ENCODE measurements around the gene SNX8. TPM values are rescaled to one million over a fixed set of nuclear protein-coding genes. Genes with fewer than 3 reads are reported as not detected.

The SNX8 gene
- total RNA-seq, 1 experiment from 2014 or later: 139 TPM

GRCh38 chr7:2209961-2210323 is 104.3 kb downstream of the SNX8 start:
- intact Hi-C loops (cut with micrococcal nuclease; ENCODE audit: unreplicated experiment): no loop called here
- H3K36me3 ChIP-seq (ENCODE audit: control insufficient read depth, insufficient read depth, low read length): peaks cover 9% of the 10 kb centered on the region
- no peak overlapping the region for H3K4me3 ChIP-seq (ENCODE audit: low read depth in 2 of 2, low read length in 2 of 2)
- in situ Hi-C loops (cut with HindIII; ENCODE audit: low pct_unique_long_range_greater_than_20kb, low sequenced_read_pairs): no loop called here
- POLR2A ChIA-PET: no interaction called here
- no peak for ATAC-seq
- no TSS peak for BruUV-seq (replicated peaks)
- no peak overlapping the region for H3K27ac ChIP-seq (ENCODE audit: low read length)
- no peaks in the 10 kb centered on the region for H3K4me1 ChIP-seq (ENCODE audit: control insufficient read depth, insufficient read depth, low read length)
- no peaks in the 10 kb centered on the region for H3K9me3 ChIP-seq (ENCODE audit: control insufficient read depth, insufficient read depth, low read depth, low read length)
- DNase-seq (ENCODE audit: low read depth, low spot score): no peak
- TF ChIP-seq TCF7L2 (IDR thresholded peaks at IDR 0.05; ENCODE audit: low read depth, low read length): no peak
- TF ChIP-seq CTCF (IDR thresholded peaks at IDR 0.05): no peak
- no peak for TF ChIP-seq REST (IDR thresholded peaks at IDR 0.05; ENCODE audit: insufficient read depth in 1 of 2, low read depth in 2 of 2, low read length in 1 of 2)
- no peak for TF ChIP-seq POLR2AphosphoS5 (IDR thresholded peaks at IDR 0.05; ENCODE audit: low read depth, low read length)
- no peak for TF ChIP-seq SIN3A (IDR thresholded peaks at IDR 0.05; ENCODE audit: borderline replicate concordance, insufficient read depth, low read depth, low read length)
- CTCF ChIA-PET: interaction anchor here (0.5 kb wide), 1 partner anchor 27 kb away, joined by 8 read pairs; no protein-coding TSS in a partner anchor
- H3K27me3 ChIP-seq (ENCODE audit: control insufficient read depth, insufficient read depth, low read length): no peaks in the 10 kb centered on the region

- DNase-seq (ENCODE audit: low read depth, low spot score): peak; percentile 8
- Histone ChIP-seq H3K27me3 (ENCODE audit: control insufficient read depth, insufficient read depth, low read length) (no peaks in the 10 kb centered on the region), H3K4me1 (ENCODE audit: control insufficient read depth, insufficient read depth, low read length) (no peaks in the 10 kb centered on the region), H3K4me3 (ENCODE audit: low read depth in 2 of 2, low read length in 2 of 2) (no peak overlapping the region), H3K36me3 (ENCODE audit: control insufficient read depth, insufficient read depth, low read length) (peaks cover 9% of the 10 kb centered on the region), H3K27ac (ENCODE audit: low read length) (no peak overlapping the region), H3K9me3 (ENCODE audit: control insufficient read depth, insufficient read depth, low read depth, low read length) (no peaks in the 10 kb centered on the region)
- TF ChIP-seq POLR2AphosphoS5 (IDR thresholded peaks at IDR 0.05; ENCODE audit: low read depth, low read length): no peak
- no peak for TF ChIP-seq REST (IDR thresholded peaks at IDR 0.05; ENCODE audit: insufficient read depth in 1 of 2, low read depth in 2 of 2, low read length in 1 of 2)
- TF ChIP-seq CTCF (IDR thresholded peaks at IDR 0.05): no peak; the same call in 1 of the 2 replicates
- no peak for TF ChIP-seq TCF7L2 (IDR thresholded peaks at IDR 0.05; ENCODE audit: low read depth, low read length)
- no peak for TF ChIP-seq SIN3A (IDR thresholded peaks at IDR 0.05; ENCODE audit: borderline replicate concordance, insufficient read depth, low read depth, low read length)
- peak; percentile 84 for ATAC-seq
- in situ Hi-C loops (cut with HindIII; ENCODE audit: low pct_unique_long_range_greater_than_20kb, low sequenced_read_pairs): no loop called here
- ChIA-PET POLR2A (interaction anchor here (0.5 to 0.6 kb wide), 2 partner anchors 557 to 1056 kb away, joined by 3 to 8 read pairs; no protein-coding TSS in a partner anchor), CTCF (interaction anchor here (0.5 kb wide), 1 partner anchor 27 kb away, joined by 8 read pairs; no protein-coding TSS in a partner anchor)
- BruUV-seq (replicated peaks): no TSS peak
- intact Hi-C loops (cut with micrococcal nuclease; ENCODE audit: unreplicated experiment): no loop called here
These were observed 104.9 kb downstream of the SNX8 start for GRCh38 chr7:2209146-2209960.
